GM12873 (cell line): Measurements from ENCODE around the gene PTGFRN.

Experiments used
- CTCF ChIP-seq: IDR thresholded peaks from 2 replicates; pipeline ENCODE4 v1.5.1; 2012; ENCODE audit warnings: low read depth, mild to moderate bottlenecking, moderate library complexity, low read length, control low read depth; ENCODE audit not compliant: insufficient read depth; ENCODE audit errors: missing control alignments

PTGFRN gene

GRCh38 chr1:116909512-116910378, at the start of gene PTGFRN:
TSS of gene PTGFRN (plus strand) at chr1:116909916. CDS start at chr1:116910204, 288 bp downstream.
- no peak for TF ChIP-seq CTCF

- no peak for TF ChIP-seq CTCF
Observed at GRCh38 chr1:116861137-116861536, 48.6 kb upstream of the PTGFRN start.

GRCh38 chr1:116868385-116868784, 41.3 kb upstream of the PTGFRN start:
- no peak for TF ChIP-seq CTCF

- TF ChIP-seq CTCF: no peak
Observed at GRCh38 chr1:116869611-116870010, 40.1 kb upstream of the PTGFRN start.

GRCh38 chr1:116870300-116870699, 39.4 kb upstream of the PTGFRN start:
- no peak for TF ChIP-seq CTCF

GRCh38 chr1:116871779-116872146, 38.0 kb upstream of the PTGFRN start:
- no peak for TF ChIP-seq CTCF

GRCh38 chr1:116873680-116874271, 35.9 kb upstream of the PTGFRN start:
- no peak for TF ChIP-seq CTCF
